DND-41 (cell line): ENCODE measurements around the gene SGK1.

ENCODE experiments used
- CTCF ChIP-seq: IDR thresholded peaks from 2 replicates; pipeline ENCODE4 v1.5.1; 2012; ENCODE audit warnings: borderline replicate concordance, low read length, moderate library complexity, mild to moderate bottlenecking; ENCODE audit not compliant: poor library complexity, severe bottlenecking; ENCODE audit errors: extremely low read depth
- EZH2 ChIP-seq: IDR thresholded peaks from 3 replicates; pipeline ENCODE4 v1.6.1; 2012; ENCODE audit warnings: borderline replicate concordance, low read depth, mild to moderate bottlenecking, moderate library complexity, low read length, inconsistent platforms; ENCODE audit not compliant: severe bottlenecking

DNA sequence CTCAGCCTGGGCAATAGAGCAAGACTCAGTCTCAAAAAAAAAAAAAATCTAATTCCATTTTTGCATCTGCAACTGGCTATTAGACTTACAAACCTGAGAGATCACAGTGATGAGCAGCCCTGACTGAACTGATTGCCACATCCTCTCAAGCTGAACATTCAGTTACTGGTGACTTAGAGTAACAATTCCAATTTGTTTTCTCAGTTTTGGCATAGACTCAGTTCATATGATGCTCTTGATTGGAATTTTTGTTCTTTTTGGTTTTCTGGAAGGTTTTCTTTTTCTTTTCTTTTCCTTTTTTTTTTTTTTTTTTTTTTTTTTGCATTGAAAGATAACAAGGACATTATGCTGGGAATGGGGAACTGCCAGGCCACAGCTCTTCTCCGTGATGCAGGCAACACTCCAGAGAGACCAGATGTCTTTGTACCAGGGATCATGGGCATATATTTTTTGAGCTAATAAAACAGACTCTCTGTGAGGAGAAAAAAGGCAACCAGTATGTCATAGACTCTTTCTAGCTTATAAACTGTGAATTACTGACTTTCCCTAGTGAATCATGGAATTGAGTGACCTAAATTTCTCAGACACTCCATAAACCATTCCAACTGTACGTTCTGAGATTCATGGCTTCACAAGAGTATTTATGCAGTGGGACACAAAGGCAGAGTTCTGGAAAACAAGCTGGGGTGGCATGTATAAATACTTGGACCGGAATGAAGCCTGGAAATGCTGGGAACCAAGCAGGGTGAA lies 179.5 kb downstream of the SGK1 start:
- TF ChIP-seq CTCF (no peak), EZH2 (no peak)
